Parathyroid adenoma (tissue), 2 donors: ENCODE measurements around the gene ZFAND3.

Experiments
- H2AFZ ChIP-seq: fragments of 300-600 bp; sonication (generic); one replicate; pipeline ENCODE4 v1.7.0; 2017; ENCODE audit warnings: antibody characterized with exemption, mild to moderate bottlenecking
- H3K27ac ChIP-seq: fragments of 300-600 bp; sonication (generic); one replicate; pipeline ENCODE4 v1.7.0; 2017
- H3K27me3 ChIP-seq: fragments of 300-600 bp; sonication (generic); one replicate; pipeline ENCODE4 v1.7.0; 2017; ENCODE audit warnings: low read length; ENCODE audit not compliant: control insufficient read depth, insufficient read depth
- H3K36me3 ChIP-seq: fragments of 300-600 bp; sonication (generic); one replicate; pipeline ENCODE4 v1.7.0; 2017; ENCODE audit warnings: low read length; ENCODE audit not compliant: control insufficient read depth, insufficient read depth
- H3K4me1 ChIP-seq: fragments of 300-600 bp; sonication (generic); one replicate; pipeline ENCODE4 v1.7.0; 2017; ENCODE audit warnings: control low read depth
- H3K4me2 ChIP-seq: fragments of 300-600 bp; sonication (generic); one replicate; pipeline ENCODE4 v1.7.0; 2017; ENCODE audit warnings: low read length
- H3K4me3 ChIP-seq: fragments of 300-600 bp; sonication (generic); one replicate; pipeline ENCODE4 v1.7.0; 2017; ENCODE audit warnings: low read depth, low read length
- H3K79me2 ChIP-seq: fragments of 300-600 bp; sonication (generic); one replicate; pipeline ENCODE4 v1.7.0; 2017; ENCODE audit warnings: control low read depth
- H3K9ac ChIP-seq: fragments of 300-600 bp; sonication (generic); one replicate; pipeline ENCODE4 v1.7.0; 2017; ENCODE audit warnings: mild to moderate bottlenecking
- H3K9me3 ChIP-seq: fragments of 300-600 bp; sonication (generic); one replicate; pipeline ENCODE4 v1.7.0; 2017; ENCODE audit warnings: low read length; ENCODE audit not compliant: control insufficient read depth
- TF ChIP-seq, protein P1 (sequence below): fragments of 300-600 bp; sonication (generic); IDR thresholded peaks from one replicate; pipeline ENCODE4 v1.7.0; 2017; ENCODE audit warnings: antibody characterized with exemption, mild to moderate bottlenecking
- donor health status: primary hyperparathyroidism.

The ZFAND3 gene

DNA sequence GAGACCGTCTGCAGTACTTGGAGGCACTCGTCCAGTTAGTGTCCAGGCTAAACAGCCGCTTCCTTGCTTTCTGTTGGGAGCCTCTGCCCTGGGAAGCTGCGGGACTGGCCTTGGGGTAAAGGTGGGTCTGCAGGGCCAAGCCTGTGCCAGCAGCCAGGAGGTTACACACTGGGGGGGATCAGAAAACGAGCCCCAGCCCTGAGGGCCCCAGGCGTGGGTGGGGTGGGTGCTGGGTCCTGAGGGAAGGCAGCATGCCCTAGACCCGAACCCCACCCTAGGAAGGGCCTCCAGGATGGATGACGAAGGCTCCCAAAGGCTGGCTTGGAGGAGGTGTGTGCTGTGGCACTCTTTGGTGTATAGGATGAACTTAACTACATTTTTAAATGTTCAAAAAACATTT lies 335.2 kb downstream of the ZFAND3 start:
- Histone ChIP-seq H3K27me3 (no peaks in the 10 kb centered on the region), H3K4me1 (no peaks in the 10 kb centered on the region), H3K27ac (no peak overlapping the region), H3K9ac (no peak overlapping the region), H3K79me2 (no peaks in the 10 kb centered on the region), H3K4me2 (no peak overlapping the region), H3K4me3 (no peak overlapping the region), H3K36me3 (no peaks in the 10 kb centered on the region), H2AFZ (no peak overlapping the region), H3K9me3 (no peaks in the 10 kb centered on the region)
- TF ChIP-seq, protein P1, sequence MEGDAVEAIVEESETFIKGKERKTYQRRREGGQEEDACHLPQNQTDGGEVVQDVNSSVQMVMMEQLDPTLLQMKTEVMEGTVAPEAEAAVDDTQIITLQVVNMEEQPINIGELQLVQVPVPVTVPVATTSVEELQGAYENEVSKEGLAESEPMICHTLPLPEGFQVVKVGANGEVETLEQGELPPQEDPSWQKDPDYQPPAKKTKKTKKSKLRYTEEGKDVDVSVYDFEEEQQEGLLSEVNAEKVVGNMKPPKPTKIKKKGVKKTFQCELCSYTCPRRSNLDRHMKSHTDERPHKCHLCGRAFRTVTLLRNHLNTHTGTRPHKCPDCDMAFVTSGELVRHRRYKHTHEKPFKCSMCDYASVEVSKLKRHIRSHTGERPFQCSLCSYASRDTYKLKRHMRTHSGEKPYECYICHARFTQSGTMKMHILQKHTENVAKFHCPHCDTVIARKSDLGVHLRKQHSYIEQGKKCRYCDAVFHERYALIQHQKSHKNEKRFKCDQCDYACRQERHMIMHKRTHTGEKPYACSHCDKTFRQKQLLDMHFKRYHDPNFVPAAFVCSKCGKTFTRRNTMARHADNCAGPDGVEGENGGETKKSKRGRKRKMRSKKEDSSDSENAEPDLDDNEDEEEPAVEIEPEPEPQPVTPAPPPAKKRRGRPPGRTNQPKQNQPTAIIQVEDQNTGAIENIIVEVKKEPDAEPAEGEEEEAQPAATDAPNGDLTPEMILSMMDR: no peak

DNA sequence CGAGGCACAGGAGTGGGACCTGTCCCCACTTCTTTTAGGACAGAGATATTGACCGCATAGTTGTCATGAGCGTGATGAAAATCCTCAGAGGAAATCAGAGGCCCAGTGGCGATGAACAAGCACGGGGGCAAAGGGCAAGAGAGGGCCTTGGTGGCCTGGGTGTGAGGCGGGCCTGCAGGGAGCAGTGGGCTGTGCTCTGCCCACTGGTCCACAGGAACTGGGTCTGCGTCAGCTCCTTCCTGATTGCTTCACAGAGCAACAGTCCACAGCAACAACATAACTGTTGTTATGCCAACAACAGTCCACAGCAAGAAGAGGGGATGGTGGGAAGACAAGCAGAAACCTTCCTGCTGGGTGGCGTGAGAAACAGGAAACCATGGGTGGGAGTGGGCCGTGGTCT lies 335.6 kb downstream of the ZFAND3 start:
- H3K27me3 ChIP-seq: no peaks in the 10 kb centered on the region
- TF ChIP-seq, protein P1: no peak
- no peaks in the 10 kb centered on the region for H3K79me2 ChIP-seq
- no peaks in the 10 kb centered on the region for H3K4me1 ChIP-seq
- H3K4me2 ChIP-seq: no peak overlapping the region
- no peak overlapping the region for H3K9ac ChIP-seq
- no peaks in the 10 kb centered on the region for H3K9me3 ChIP-seq
- no peak overlapping the region for H3K4me3 ChIP-seq
- no peak overlapping the region for H3K27ac ChIP-seq
- H3K36me3 ChIP-seq: no peaks in the 10 kb centered on the region
- H2AFZ ChIP-seq: no peak overlapping the region

DNA sequence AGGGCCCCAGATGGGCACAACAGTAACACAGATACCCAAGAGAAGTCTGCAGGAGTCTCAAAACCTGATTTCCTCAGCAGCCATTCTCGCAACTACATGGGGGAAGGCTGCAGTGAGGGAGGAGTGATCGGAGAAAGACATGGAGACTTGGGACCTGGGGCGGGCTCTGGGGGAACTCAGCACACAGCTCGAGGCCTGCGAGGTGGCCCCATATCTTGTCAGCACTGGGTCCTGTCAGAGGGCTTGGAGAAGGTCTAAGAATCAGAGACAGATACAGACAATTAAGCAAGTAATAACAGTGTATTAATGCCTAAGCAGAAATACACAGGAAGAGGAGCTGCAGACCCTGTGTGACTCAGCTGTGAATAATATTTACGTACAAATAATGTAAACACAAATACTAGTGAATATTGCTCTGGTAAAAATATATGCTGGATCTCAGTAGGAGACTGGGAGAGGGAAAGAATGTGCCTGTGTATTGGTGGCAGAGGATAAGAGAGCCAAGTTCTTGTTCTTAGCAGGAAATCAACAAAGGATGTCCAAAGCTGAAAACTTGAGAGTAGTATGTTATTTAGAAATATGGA lies 336.2 kb downstream of the ZFAND3 start:
- Histone ChIP-seq H3K4me2 (no peak overlapping the region), H3K4me1 (no peaks in the 10 kb centered on the region), H3K9ac (no peak overlapping the region), H3K27me3 (no peaks in the 10 kb centered on the region), H2AFZ (no peak overlapping the region), H3K27ac (no peak overlapping the region), H3K9me3 (no peaks in the 10 kb centered on the region), H3K79me2 (no peaks in the 10 kb centered on the region), H3K4me3 (no peak overlapping the region), H3K36me3 (no peaks in the 10 kb centered on the region)
- TF ChIP-seq, protein P1: no peak

DNA sequence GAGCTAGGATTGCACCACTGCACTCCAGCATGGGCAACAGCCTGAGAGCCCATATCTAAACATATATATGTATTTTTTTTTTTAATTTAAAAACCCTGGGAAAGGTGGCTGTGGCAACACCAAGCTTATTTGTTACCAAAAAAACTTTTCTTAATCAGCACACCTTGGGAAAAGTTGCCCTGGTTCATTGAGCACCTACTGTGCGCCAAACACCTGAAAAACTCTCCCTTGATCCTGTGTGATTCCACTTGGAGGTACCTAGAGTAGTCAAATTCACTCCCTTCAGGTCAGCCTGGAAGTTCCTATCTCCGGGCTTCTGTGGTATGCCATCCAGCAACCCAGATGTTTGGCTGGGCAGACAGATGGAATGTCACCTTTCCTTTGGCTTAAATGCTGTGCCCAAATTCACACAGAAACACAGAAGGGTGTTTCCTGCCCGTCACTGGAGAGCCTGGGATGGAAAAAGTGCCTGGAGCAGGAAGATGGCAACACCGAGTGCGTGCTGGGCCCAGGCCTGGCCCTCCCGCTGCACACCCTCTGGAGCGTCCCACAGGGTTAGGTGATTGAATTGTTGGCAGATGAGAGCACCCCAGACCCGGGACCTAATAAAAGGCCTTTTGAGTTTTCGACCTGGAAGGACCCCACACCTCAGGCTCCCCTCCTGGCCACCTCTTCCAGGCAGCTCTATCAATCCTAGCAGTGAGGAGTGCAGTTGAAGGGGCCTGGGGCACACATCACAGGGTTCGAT lies 337.5 kb downstream of the ZFAND3 start:
- Histone ChIP-seq H3K36me3 (no peaks in the 10 kb centered on the region), H3K4me2 (no peak overlapping the region), H3K9ac (no peak overlapping the region), H2AFZ (no peak overlapping the region), H3K27ac (no peak overlapping the region), H3K9me3 (no peaks in the 10 kb centered on the region), H3K4me1 (no peaks in the 10 kb centered on the region), H3K79me2 (no peaks in the 10 kb centered on the region), H3K27me3 (no peaks in the 10 kb centered on the region), H3K4me3 (no peak overlapping the region)
- TF ChIP-seq, protein P1: no peak

DNA sequence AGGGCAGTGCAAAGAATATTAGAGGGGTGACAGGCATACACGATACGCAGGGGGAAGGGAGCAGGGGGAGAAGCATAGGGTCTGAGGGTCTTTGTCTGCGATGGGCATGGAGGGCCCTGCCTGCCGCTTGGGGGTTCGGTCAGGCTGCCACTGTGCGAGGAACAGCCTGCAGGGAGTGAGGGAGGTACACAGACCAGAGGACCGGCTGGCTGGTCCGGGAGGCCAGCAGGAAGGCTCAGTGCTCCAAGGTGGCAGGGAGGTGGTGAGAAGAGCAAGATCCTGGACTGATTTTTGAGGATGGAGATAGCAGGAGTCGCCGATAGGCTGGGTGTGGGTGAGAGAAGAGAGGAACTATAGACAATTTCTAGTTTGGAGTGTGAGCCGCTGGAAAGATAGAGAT lies 338.4 kb downstream of the ZFAND3 start:
- Histone ChIP-seq H3K4me1 (no peaks in the 10 kb centered on the region), H3K27ac (no peak overlapping the region), H3K9ac (no peak overlapping the region), H3K4me3 (no peak overlapping the region), H3K79me2 (no peaks in the 10 kb centered on the region), H2AFZ (no peak overlapping the region), H3K4me2 (no peak overlapping the region), H3K36me3 (no peaks in the 10 kb centered on the region), H3K27me3 (no peaks in the 10 kb centered on the region), H3K9me3 (no peaks in the 10 kb centered on the region)
- TF ChIP-seq, protein P1: no peak
